Ishikawa (cell line): ENCODE results near the gene ECPAS.

ENCODE experiments used
- CEBPB ChIP-seq: IDR thresholded peaks from 2 replicates; pipeline ENCODE4 v1.6.1; 2012
- CREB1 ChIP-seq: IDR thresholded peaks from 2 replicates; pipeline ENCODE4 v1.6.1; 2012; ENCODE audit warnings: low read depth
- EGR1 ChIP-seq: IDR thresholded peaks from 2 replicates; pipeline ENCODE4 v1.6.1; 2012
- EP300 ChIP-seq: IDR thresholded peaks from 2 replicates; pipeline ENCODE4 v1.6.1; 2012; ENCODE audit warnings: borderline replicate concordance
- FOXM1 ChIP-seq: IDR thresholded peaks from 2 replicates; pipeline ENCODE4 v1.6.1; 2012; ENCODE audit warnings: low read depth, borderline replicate concordance
- MAX ChIP-seq: IDR thresholded peaks from 2 replicates; pipeline ENCODE4 v1.6.1; 2012
- NFIC ChIP-seq: IDR thresholded peaks from 2 replicates; pipeline ENCODE4 v1.6.1; 2012
- RAD21 ChIP-seq: IDR thresholded peaks from 2 replicates; pipeline ENCODE4 v1.6.1; 2012; ENCODE audit warnings: low read depth
- REST ChIP-seq: IDR thresholded peaks from 2 replicates; pipeline ENCODE4 v1.6.1; 2012; ENCODE audit warnings: low read depth, mild to moderate bottlenecking
- TAF1 ChIP-seq: IDR thresholded peaks from 2 replicates; pipeline ENCODE4 v1.6.1; 2012; ENCODE audit warnings: low read depth, mild to moderate bottlenecking
- TCF12 ChIP-seq: IDR thresholded peaks from 2 replicates; pipeline ENCODE4 v1.6.1; 2012; ENCODE audit warnings: low read depth
- USF1 ChIP-seq: IDR thresholded peaks from 2 replicates; pipeline ENCODE4 v1.6.1; 2012
- YY1 ChIP-seq: IDR thresholded peaks from 2 replicates; pipeline ENCODE4 v1.6.1; 2012; ENCODE audit warnings: low read depth
- ZBTB7A ChIP-seq: IDR thresholded peaks from 2 replicates; pipeline ENCODE4 v1.6.1; 2012; ENCODE audit warnings: low read depth

GRCh38 chr9:111449705-111450104, 34.5 kb downstream of the ECPAS start:
- TF ChIP-seq FOXM1 (no peak), YY1 (no peak), CEBPB (no peak), TAF1 (no peak), RAD21 (no peak), USF1 (no peak), EGR1 (no peak), MAX (no peak), CREB1 (no peak), NFIC (no peak), EP300 (no peak), ZBTB7A (no peak), TCF12 (no peak), REST (no peak)
